ENCODE measurements around the gene S100Z.
A peak's percentile ranks its signal among the peaks of the same experiment; 100 is the strongest.

Gene S100Z

GRCh38 chr5:76867038-76867437, 17.2 kb downstream of the S100Z start:
- CTCF ChIA-PET, result interaction anchor here (1.0 to 4.9 kb wide), 7 partner anchors 10 to 163 kb away, joined by 3 to 59 read pairs (median 6); partner anchors contain the start of gene AGGF1
- no peaks in the 10 kb centered on the region for H3K27me3 ChIP-seq (replicated peaks in 2 of 5; ENCODE audit: control insufficient read depth in 4 of 5, insufficient read depth in 5 of 5, low read length in 4 of 5)
- H3K4me1 ChIP-seq (ENCODE audit: control extremely low read depth in 1 of 4, control insufficient read depth in 4 of 4, insufficient read depth in 4 of 4, low read length in 3 of 4), result peaks cover 0 to 9% (median 6%) of the 10 kb centered on the region in 4 experiments
- no peaks in the 10 kb centered on the region for H3K9me3 ChIP-seq (ENCODE audit: control extremely low read depth in 1 of 5, control insufficient read depth in 4 of 5, insufficient read depth in 2 of 5, low read depth in 1 of 5, low read length in 4 of 5)
- H3K4me3 ChIP-seq (ENCODE audit: control insufficient read depth in 1 of 7, extremely low read depth in 1 of 7, insufficient read depth in 4 of 7, low read depth in 2 of 7, low read length in 6 of 7), result no peak overlapping the region
- DNase-seq, result no peak
- POLR2A ChIA-PET, result interaction anchor here (0.6 kb wide), 1 partner anchor 216 kb away, joined by 5 read pairs; no protein-coding TSS in a partner anchor
- H3K27ac ChIP-seq (ENCODE audit: insufficient read depth in 1 of 2, low read depth in 1 of 2, low read length in 2 of 2, poor library complexity in 1 of 2, severe bottlenecking in 2 of 2), result no peak overlapping the region
- 100% methylated on average over 1 of the region's 4 CpGs for WGBS (ENCODE audit: insufficient coverage)
- peaks cover 0 to 31% (median 2%) of the 10 kb centered on the region in 4 experiments for H3K36me3 ChIP-seq (ENCODE audit: control insufficient read depth in 4 of 4, insufficient read depth in 4 of 4, low read length in 3 of 4)

GRCh38 chr5:76867827-76868693, 18.2 kb downstream of the S100Z start:
- Histone ChIP-seq H3K27ac (ENCODE audit: insufficient read depth in 1 of 2, low read depth in 1 of 2, low read length in 2 of 2, poor library complexity in 1 of 2, severe bottlenecking in 2 of 2) (no peak overlapping the region), H3K4me3 (ENCODE audit: control insufficient read depth in 1 of 7, extremely low read depth in 1 of 7, insufficient read depth in 4 of 7, low read depth in 2 of 7, low read length in 6 of 7) (no peak overlapping the region), H3K27me3 (replicated peaks in 2 of 5; ENCODE audit: control insufficient read depth in 4 of 5, insufficient read depth in 5 of 5, low read length in 4 of 5) (no peaks in the 10 kb centered on the region), H3K9me3 (ENCODE audit: control extremely low read depth in 1 of 5, control insufficient read depth in 4 of 5, insufficient read depth in 2 of 5, low read depth in 1 of 5, low read length in 4 of 5) (no peaks in the 10 kb centered on the region), H3K4me1 (ENCODE audit: control extremely low read depth in 1 of 4, control insufficient read depth in 4 of 4, insufficient read depth in 4 of 4, low read length in 3 of 4) (peaks cover 0 to 9% (median 6%) of the 10 kb centered on the region in 4 experiments), H3K36me3 (ENCODE audit: control insufficient read depth in 4 of 4, insufficient read depth in 4 of 4, low read length in 3 of 4) (peaks cover 0 to 25% (median 2%) of the 10 kb centered on the region in 4 experiments)
- CTCF ChIA-PET, result interaction anchor here (0.6 to 4.9 kb wide), 15 partner anchors 9 to 209 kb away, joined by 3 to 59 read pairs (median 3); partner anchors contain the start of gene AGGF1
- POLR2A ChIA-PET, result no interaction called here
- DNase-seq, result peak; percentile 75 to 89 (median 84)
- 69% methylated on average over 3 of the region's 8 CpGs for WGBS (ENCODE audit: insufficient coverage)

DNA sequence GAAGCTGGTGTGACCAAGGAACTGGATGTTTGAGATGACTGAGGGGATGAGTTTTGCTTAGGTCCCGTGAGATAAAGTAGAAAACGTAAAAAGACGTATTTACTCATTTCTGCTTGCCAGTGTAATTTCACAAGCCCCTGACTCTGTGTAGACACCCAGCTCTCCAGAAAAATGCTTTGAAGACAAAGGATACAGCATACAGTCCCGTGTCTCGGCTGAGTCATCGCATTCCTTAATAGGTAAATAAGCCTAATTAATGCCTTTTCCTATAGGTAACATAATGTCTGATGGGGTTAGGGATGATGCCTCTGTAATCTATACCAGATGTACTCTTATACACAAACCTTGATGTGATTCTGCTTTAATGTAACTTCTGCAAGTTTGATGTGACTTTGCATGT, 20.2 kb downstream of the S100Z start:
- H3K27me3 ChIP-seq (replicated peaks in 2 of 5; ENCODE audit: control insufficient read depth in 4 of 5, insufficient read depth in 5 of 5, low read length in 4 of 5), result no peaks in the 10 kb centered on the region
- H3K9me3 ChIP-seq (ENCODE audit: control extremely low read depth in 1 of 5, control insufficient read depth in 4 of 5, insufficient read depth in 2 of 5, low read depth in 1 of 5, low read length in 4 of 5), result no peaks in the 10 kb centered on the region
- WGBS (ENCODE audit: insufficient coverage), result no CpG with 5 or more reads among the region's 6 CpGs
- ChIA-PET POLR2A (interaction anchor here (0.6 kb wide), 1 partner anchor 14 kb away, joined by 3 read pairs; no protein-coding TSS in a partner anchor), CTCF (interaction anchor here (0.6 to 4.9 kb wide), 8 partner anchors 9 to 629 kb away, joined by 3 to 59 read pairs (median 5); no protein-coding TSS in a partner anchor)
- peaks cover 3 to 19% (median 13%) of the 10 kb centered on the region in 4 experiments for H3K4me1 ChIP-seq (ENCODE audit: control extremely low read depth in 1 of 4, control insufficient read depth in 4 of 4, insufficient read depth in 4 of 4, low read length in 3 of 4)
- DNase-seq, result no peak
- no peak overlapping the region for H3K27ac ChIP-seq (ENCODE audit: insufficient read depth in 1 of 2, low read depth in 1 of 2, low read length in 2 of 2, poor library complexity in 1 of 2, severe bottlenecking in 2 of 2)
- H3K36me3 ChIP-seq (ENCODE audit: control insufficient read depth in 4 of 4, insufficient read depth in 4 of 4, low read length in 3 of 4), result peaks cover 0 to 25% (median 2%) of the 10 kb centered on the region in 4 experiments
- H3K4me3 ChIP-seq (ENCODE audit: control insufficient read depth in 1 of 7, extremely low read depth in 1 of 7, insufficient read depth in 4 of 7, low read depth in 2 of 7, low read length in 6 of 7), result no peak overlapping the region

DNA sequence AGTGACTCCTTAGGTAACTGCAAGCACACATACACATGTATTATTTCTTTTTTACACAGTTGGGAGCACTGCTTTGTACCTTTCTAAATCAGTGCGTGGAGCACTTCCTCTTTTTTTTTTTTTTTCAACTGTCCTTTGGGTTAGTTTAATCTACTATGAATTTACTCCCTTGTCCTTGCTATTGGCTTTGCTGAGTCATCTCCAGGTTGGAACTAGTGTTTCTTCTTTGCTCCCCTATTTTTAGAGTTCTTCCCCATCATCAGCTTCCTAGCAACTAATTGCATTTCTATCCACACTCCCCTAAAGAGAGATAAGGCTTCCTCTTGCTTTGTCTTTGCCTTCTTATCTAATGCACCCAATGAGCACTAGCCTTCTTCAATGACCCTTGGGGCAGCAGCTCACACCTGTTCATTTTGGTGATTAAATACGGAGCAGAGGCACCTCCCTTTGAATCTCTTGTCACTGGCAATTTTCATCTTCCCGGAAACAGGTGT, 24.3 kb downstream of the S100Z start:
- peak; percentile 43 to 84 (median 78) for DNase-seq
- H3K27me3 ChIP-seq (replicated peaks in 2 of 5; ENCODE audit: control insufficient read depth in 4 of 5, insufficient read depth in 5 of 5, low read length in 4 of 5), result no peaks in the 10 kb centered on the region
- ChIA-PET POLR2A (no interaction called here), CTCF (interaction anchor here (0.6 to 1.6 kb wide), 5 partner anchors 115 to 1839 kb away, joined by 3 to 7 read pairs (median 3); no protein-coding TSS in a partner anchor)
- WGBS (ENCODE audit: insufficient coverage), result 6% methylated on average over 2 of the region's 3 CpGs
- H3K4me1 ChIP-seq (ENCODE audit: control extremely low read depth in 1 of 4, control insufficient read depth in 4 of 4, insufficient read depth in 4 of 4, low read length in 3 of 4), result peaks cover 3 to 13% (median 6%) of the 10 kb centered on the region in 4 experiments
- peaks cover 0 to 1% (median 0%) of the 10 kb centered on the region in 5 experiments for H3K9me3 ChIP-seq (ENCODE audit: control extremely low read depth in 1 of 5, control insufficient read depth in 4 of 5, insufficient read depth in 2 of 5, low read depth in 1 of 5, low read length in 4 of 5)
- H3K36me3 ChIP-seq (ENCODE audit: control insufficient read depth in 4 of 4, insufficient read depth in 4 of 4, low read length in 3 of 4), result peaks cover 6 to 56% (median 14%) of the 10 kb centered on the region in 4 experiments
- H3K27ac ChIP-seq (ENCODE audit: insufficient read depth in 1 of 2, low read depth in 1 of 2, low read length in 2 of 2, poor library complexity in 1 of 2, severe bottlenecking in 2 of 2), result no peak overlapping the region
- no peak overlapping the region for H3K4me3 ChIP-seq (ENCODE audit: control insufficient read depth in 1 of 7, extremely low read depth in 1 of 7, insufficient read depth in 4 of 7, low read depth in 2 of 7, low read length in 6 of 7)

- Histone ChIP-seq H3K4me1 (ENCODE audit: control extremely low read depth in 1 of 4, control insufficient read depth in 4 of 4, insufficient read depth in 4 of 4, low read length in 3 of 4) (peaks cover 0 to 2% (median 0%) of the 10 kb centered on the region in 4 experiments), H3K36me3 (ENCODE audit: control insufficient read depth in 4 of 4, insufficient read depth in 4 of 4, low read length in 3 of 4) (peaks cover 0 to 30% (median 6%) of the 10 kb centered on the region in 4 experiments), H3K27me3 (replicated peaks in 2 of 5; ENCODE audit: control insufficient read depth in 4 of 5, insufficient read depth in 5 of 5, low read length in 4 of 5) (no peaks in the 10 kb centered on the region), H3K4me3 (ENCODE audit: control insufficient read depth in 1 of 7, extremely low read depth in 1 of 7, insufficient read depth in 4 of 7, low read depth in 2 of 7, low read length in 6 of 7) (no peak overlapping the region), H3K9me3 (ENCODE audit: control extremely low read depth in 1 of 5, control insufficient read depth in 4 of 5, insufficient read depth in 2 of 5, low read depth in 1 of 5, low read length in 4 of 5) (no peaks in the 10 kb centered on the region), H3K27ac (ENCODE audit: insufficient read depth in 1 of 2, low read depth in 1 of 2, low read length in 2 of 2, poor library complexity in 1 of 2, severe bottlenecking in 2 of 2) (no peak overlapping the region)
- POLR2A ChIA-PET, result no interaction called here
- no peak for DNase-seq
- CTCF ChIA-PET, result interaction anchor here (1.0 to 1.1 kb wide), 2 partner anchors 116 to 128 kb away, joined by 3 read pairs; no protein-coding TSS in a partner anchor
- WGBS (ENCODE audit: insufficient coverage), result 94% methylated on average over 10 of the region's 10 CpGs
Measured at GRCh38 chr5:76888733-76889300, 39.0 kb downstream of the S100Z start.

DNA sequence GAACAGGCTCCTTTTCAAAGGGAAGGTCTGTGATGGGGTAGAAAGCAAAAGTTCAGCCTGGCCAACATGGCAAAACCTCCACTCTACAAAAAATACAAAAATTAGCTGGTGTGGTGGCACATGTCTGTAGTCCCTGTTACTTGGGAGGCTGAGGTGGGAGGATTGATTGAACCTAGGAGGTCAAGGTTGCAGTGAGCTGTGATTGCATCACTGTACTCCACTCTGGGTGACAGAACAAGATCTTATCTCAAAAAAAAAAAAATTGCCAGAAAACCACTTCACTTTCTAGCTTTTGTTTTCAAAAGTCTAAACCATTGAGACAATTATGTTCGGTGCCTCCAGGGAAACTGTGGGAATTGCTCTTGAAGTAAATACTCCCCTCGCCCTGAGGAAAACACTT, 43.5 kb downstream of the S100Z start:
- POLR2A ChIA-PET, result interaction anchor here (0.5 to 1.1 kb wide), 5 partner anchors 14 to 1293 kb away, joined by 3 to 4 read pairs (median 4); no protein-coding TSS in a partner anchor
- Histone ChIP-seq H3K9me3 (ENCODE audit: control extremely low read depth in 1 of 5, control insufficient read depth in 4 of 5, insufficient read depth in 2 of 5, low read depth in 1 of 5, low read length in 4 of 5) (peaks cover 0 to 5% (median 0%) of the 10 kb centered on the region in 5 experiments), H3K36me3 (ENCODE audit: control insufficient read depth in 4 of 4, insufficient read depth in 4 of 4, low read length in 3 of 4) (peaks cover 0 to 42% (median 8%) of the 10 kb centered on the region in 4 experiments), H3K27ac (ENCODE audit: insufficient read depth in 1 of 2, low read depth in 1 of 2, low read length in 2 of 2, poor library complexity in 1 of 2, severe bottlenecking in 2 of 2) (no peak overlapping the region), H3K4me1 (ENCODE audit: control extremely low read depth in 1 of 4, control insufficient read depth in 4 of 4, insufficient read depth in 4 of 4, low read length in 3 of 4) (peaks cover 0 to 2% (median 0%) of the 10 kb centered on the region in 4 experiments), H3K27me3 (replicated peaks in 2 of 5; ENCODE audit: control insufficient read depth in 4 of 5, insufficient read depth in 5 of 5, low read length in 4 of 5) (no peaks in the 10 kb centered on the region), H3K4me3 (ENCODE audit: control insufficient read depth in 1 of 7, extremely low read depth in 1 of 7, insufficient read depth in 4 of 7, low read depth in 2 of 7, low read length in 6 of 7) (no peak overlapping the region)
- CTCF ChIA-PET, result no interaction called here
- WGBS (ENCODE audit: insufficient coverage), result 79% methylated on average over 2 of the region's 2 CpGs
- no peak for DNase-seq
